ENCODE results near the gene ENSA. TPM values are rescaled to one million over a fixed set of nuclear protein-coding genes. Genes with fewer than 3 reads are reported as not detected.

Gene ENSA
- total and polyA plus RNA-seq, 2 of the 4 experiments (the other 2 are of a cell fraction), result 53.2 to 96.5 TPM

- no peak overlapping the region for H2BK120ac ChIP-seq (ENCODE audit: low read depth, low read length)
- no peak overlapping the region for H3K4me2 ChIP-seq (ENCODE audit: low read depth, low read length)
- H3K9me3 ChIP-seq (ENCODE audit: control insufficient read depth, insufficient read depth, low read length), result no peaks in the 10 kb centered on the region
- no peak overlapping the region for H2BK15ac ChIP-seq (ENCODE audit: low read depth, low read length)
- no TSS peak for BruUV-seq (replicated peaks)
- no peak overlapping the region for H3K9ac ChIP-seq (ENCODE audit: low read depth, low read length)
- H3K27me3 ChIP-seq (ENCODE audit: control insufficient read depth, insufficient read depth, low read length), result no peaks in the 10 kb centered on the region
- H2BK5ac ChIP-seq (ENCODE audit: low read depth, low read length, poor library complexity, severe bottlenecking), result no peak overlapping the region
- H2BK20ac ChIP-seq (ENCODE audit: low read depth, low read length), result no peak overlapping the region
- intact Hi-C loops (cut with micrococcal nuclease), result no loop called here
- DNase-seq, result no peak
- no CpG with 5 or more reads among the region's 1 CpG for WGBS, 2 experiments (ENCODE audit: extremely low coverage in 2 of 2, insufficient read length in 1 of 2)
- H3K23ac ChIP-seq (ENCODE audit: low read depth, low read length), result no peak overlapping the region
- dilution Hi-C loops (cut with HindIII; ENCODE audit: low sequenced_read_pairs, unreplicated experiment), result no loop called here
- H3K56ac ChIP-seq (ENCODE audit: extremely low read depth, insufficient read depth, low read length), result no peak overlapping the region
- no peaks in the 10 kb centered on the region for H3K9me1 ChIP-seq (ENCODE audit: insufficient read depth, low read length)
- POLR2A ChIA-PET (ENCODE audit: unreplicated experiment), result no interaction called here
- no peak overlapping the region for H3K27ac ChIP-seq (ENCODE audit: insufficient read depth, low read length)
- H3K18ac ChIP-seq (ENCODE audit: low read depth, low read length), result no peak overlapping the region
- no peak overlapping the region for H4K5ac ChIP-seq (ENCODE audit: low read depth, low read length)
- H3K4me1 ChIP-seq (ENCODE audit: control insufficient read depth, insufficient read depth, low read length), result no peaks in the 10 kb centered on the region
- peaks cover 5% of the 10 kb centered on the region; the same call in 1 of the 2 replicates for H3K36me3 ChIP-seq (ENCODE audit: control insufficient read depth, insufficient read depth, low read length)
- no peak overlapping the region for H2AK9ac ChIP-seq (replicated peaks; ENCODE audit: low read depth, low read length, poor library complexity)
- no peak overlapping the region for H4K91ac ChIP-seq (ENCODE audit: insufficient read depth, low read depth, low read length)
- ATAC-seq (ENCODE audit: low read depth), result no peak
- no peak overlapping the region for H2AK5ac ChIP-seq (ENCODE audit: low read depth, low read length)
- H2AFZ ChIP-seq (replicated peaks; ENCODE audit: low read length, poor library complexity), result no peak overlapping the region
- no peak overlapping the region for H3K4ac ChIP-seq (ENCODE audit: low read depth, low read length)
- in situ Hi-C loops (cut with MboI; ENCODE audit: low sequenced_read_pairs), result no loop called here
- H4K8ac ChIP-seq (ENCODE audit: low read depth in 2 of 2, low read length in 2 of 2), result no peak overlapping the region
- H4K20me1 ChIP-seq (ENCODE audit: insufficient read depth, low read length), result no peaks in the 10 kb centered on the region
- H3K14ac ChIP-seq (replicated peaks; ENCODE audit: low read depth, low read length), result no peak overlapping the region
- H3K79me1 ChIP-seq (ENCODE audit: low read depth in 1 of 2, low read length in 2 of 2), result 0 out of 4 replicates have a peak, but pooled peaks cover 0 to 7% of the 10 kb centered on the region in 2 experiments
- CTCF ChIA-PET, result no interaction called here
- no peak overlapping the region for H3K4me3 ChIP-seq (ENCODE audit: insufficient read depth, low read depth, low read length)
- TF ChIP-seq, protein P1, sequence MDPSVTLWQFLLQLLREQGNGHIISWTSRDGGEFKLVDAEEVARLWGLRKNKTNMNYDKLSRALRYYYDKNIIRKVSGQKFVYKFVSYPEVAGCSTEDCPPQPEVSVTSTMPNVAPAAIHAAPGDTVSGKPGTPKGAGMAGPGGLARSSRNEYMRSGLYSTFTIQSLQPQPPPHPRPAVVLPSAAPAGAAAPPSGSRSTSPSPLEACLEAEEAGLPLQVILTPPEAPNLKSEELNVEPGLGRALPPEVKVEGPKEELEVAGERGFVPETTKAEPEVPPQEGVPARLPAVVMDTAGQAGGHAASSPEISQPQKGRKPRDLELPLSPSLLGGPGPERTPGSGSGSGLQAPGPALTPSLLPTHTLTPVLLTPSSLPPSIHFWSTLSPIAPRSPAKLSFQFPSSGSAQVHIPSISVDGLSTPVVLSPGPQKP (IDR thresholded peaks at IDR 0.05; ENCODE audit: borderline replicate concordance, low read depth, low read length), result no peak
- TF ChIP-seq CEBPB (IDR thresholded peaks at IDR 0.05; ENCODE audit: low read depth, low read length), result no peak
- no peak for TF ChIP-seq BHLHE40 (IDR thresholded peaks at IDR 0.05; ENCODE audit: low read depth, low read length)
- no peak for TF ChIP-seq FOS (IDR thresholded peaks at IDR 0.05; ENCODE audit: low read depth, low read length)
- TF ChIP-seq, protein P2, sequence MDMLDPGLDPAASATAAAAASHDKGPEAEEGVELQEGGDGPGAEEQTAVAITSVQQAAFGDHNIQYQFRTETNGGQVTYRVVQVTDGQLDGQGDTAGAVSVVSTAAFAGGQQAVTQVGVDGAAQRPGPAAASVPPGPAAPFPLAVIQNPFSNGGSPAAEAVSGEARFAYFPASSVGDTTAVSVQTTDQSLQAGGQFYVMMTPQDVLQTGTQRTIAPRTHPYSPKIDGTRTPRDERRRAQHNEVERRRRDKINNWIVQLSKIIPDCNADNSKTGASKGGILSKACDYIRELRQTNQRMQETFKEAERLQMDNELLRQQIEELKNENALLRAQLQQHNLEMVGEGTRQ (IDR thresholded peaks at IDR 0.05; ENCODE audit: low read depth, low read length), result no peak
- TF ChIP-seq NFE2L2 (IDR thresholded peaks at IDR 0.05; ENCODE audit: low read depth, low read length), result no peak
- TF ChIP-seq MAFK (IDR thresholded peaks at IDR 0.05; ENCODE audit: low read depth, low read length), result peak; percentile 26; the same call in 1 of the 2 replicates
- TF ChIP-seq SMC3 (IDR thresholded peaks at IDR 0.05; ENCODE audit: low read depth, low read length), result no peak
These were observed 49.6 kb upstream of the ENSA start for GRCh38 chr1:150678988-150679387.
